Ovary (tissue), 9 donors: ENCODE results near the gene ZNF823. TPM values are rescaled to one million over a fixed set of nuclear protein-coding genes. Genes with fewer than 3 reads are reported as not detected.

Source experiments
- DNase-seq, 5 donors: peaks; one replicate each; pipeline ENCODE4 v3.0.0-alpha.2; 2019 to 2020
- H3K27ac ChIP-seq, 2 donors: fragments of 200-600 bp; one replicate each; pipeline versions ENCODE4 v1.5.1 to v1.8.0; 2019 to 2022
- H3K27me3 ChIP-seq: fragments of 200-600 bp; one replicate; pipeline ENCODE4 v1.8.0; 2022
- H3K36me3 ChIP-seq: fragments of 200-600 bp; sonication (generic); one replicate; pipeline ENCODE4 v1.5.1; 2019
- H3K4me1 ChIP-seq: one replicate; pipeline ENCODE4 v1.8.1; 2013; ENCODE audit warnings: mild to moderate bottlenecking, moderate library complexity; ENCODE audit not compliant: insufficient read depth
- H3K4me3 ChIP-seq: fragments of 200-600 bp; sonication (generic); one replicate; pipeline ENCODE4 v1.5.1; 2017
- H3K9me3 ChIP-seq, 2 donors: fragments of 200-600 bp in 1 of 2; sonication (generic) in 1 of 2; one replicate each; pipeline versions ENCODE4 v1.5.1 to v1.8.1; 2013 to 2019; ENCODE audit warnings: mild to moderate bottlenecking in 1 of 2, moderate library complexity in 1 of 2
- CTCF ChIP-seq, 3 donors: fragments of 450-650 bp in 2 of 3; fragments of 200-600 bp in 1 of 3; IDR thresholded peaks; one replicate each; pipeline versions ENCODE4 v1.5.1 to v1.8.0; 2016 to 2022; ENCODE audit warnings: antibody characterized with exemption in 3 of 3, mild to moderate bottlenecking in 1 of 3
- EP300 ChIP-seq: sonication (generic); formaldehyde crosslinking; IDR thresholded peaks from one replicate; pipeline ENCODE4 v1.6.1; 2017; ENCODE audit warnings: antibody characterized with exemption
- POLR2A ChIP-seq: fragments of 450-650 bp; IDR thresholded peaks from one replicate; pipeline ENCODE4 v1.6.1; 2017; ENCODE audit warnings: antibody characterized with exemption, mild to moderate bottlenecking, moderate library complexity
- WGBS, 3 donors: extraction: QIAGEN DNeasy Blood & Tissue Kit in 1 of 3; methylation state at CpG; one replicate each; pipeline versions ENCODE4 v1.1.5 to v1.1.7; 2013 to 2017; 5-methylcytosine and 5-hydroxymethylcytosine counted together
- intact Hi-C, 4 donors: fragments of 100-400 bp; cut with DNase I; formaldehyde crosslinking; loops; one replicate each; pipeline versions ENCODE4 v1.11.0 to v1.15.1; 2022 to 2023
- polyA plus RNA-seq, 2 donors: library from polyadenylated mRNA; stranded (reverse); fragments of 200-250 nt in 1 of 2; fragments of 350-450 nt in 1 of 2; fragmentation: Illumina TruSeq in 1 of 2; extraction: RNeasy Lipid Tissue Mini Kit (QIAGEN cat#74804) in 1 of 2; gene quantifications; one replicate each; pipeline ENCODE4 v1.2.3, GENCODE V29; 2013 to 2014
- total RNA-seq, 7 donors: library from RNA; depleted of rRNA in 2 of 7; stranded (reverse); fragments of >200 nt in 2 of 7; fragmentation: NEBNext Ultra II Directional in 3 of 7; extraction: Animal tissue kit (Norgen Biotek cat#: 25700) in 3 of 7; gene quantifications; one replicate each; pipeline versions ENCODE4 v1.1.0 to v1.2.4, GENCODE V29; 2016 to 2023
- donor health status: DM: no; HTN: no; CAD: no; lungs with moderate emphysema.
- donor health status: DM: no; HTN: no; CAD: no.
- donor health status: Bipolar disorder and iron deficiency.
- donor health status: DM: yes; HTN: yes; CAD: no.
- donor health status: DM: no; HTN: no; CAD: no.
- donor health status: DM: yes; HTN: yes; CAD: no.

ZNF823 gene
- total and polyA plus RNA-seq, 9 donors = 3.8 to 12.1 (median 8.3) TPM

GRCh38 chr19:11699931-11700794 is 38.6 kb downstream of the ZNF823 start:
- H3K27me3 ChIP-seq = no peaks in the 10 kb centered on the region
- no peak for TF ChIP-seq EP300
- no peak for TF ChIP-seq POLR2A
- peak in 2 of 3 donors; percentile 22 to 42 for TF ChIP-seq CTCF (IDR thresholded peaks at IDR 0.05)
- intact Hi-C loops = no loop called here
- H3K4me1 ChIP-seq = no peaks in the 10 kb centered on the region
- no peak overlapping the region for H3K27ac ChIP-seq
- no peak overlapping the region for H3K4me3 ChIP-seq
- no peaks in the 10 kb centered on the region for H3K9me3 ChIP-seq
- no peak for DNase-seq
- no peaks in the 10 kb centered on the region for H3K36me3 ChIP-seq
- WGBS, 3 donors = 65 to 67% (median 66%) methylated on average over 6 of the region's 6 CpGs

GRCh38 chr19:11698231-11698630 is 40.5 kb downstream of the ZNF823 start:
- Histone ChIP-seq H3K27ac (no peak overlapping the region), H3K4me3 (no peak overlapping the region), H3K36me3 (no peaks in the 10 kb centered on the region), H3K9me3 (no peaks in the 10 kb centered on the region), H3K4me1 (no peaks in the 10 kb centered on the region), H3K27me3 (no peaks in the 10 kb centered on the region)
- DNase-seq = no peak
- intact Hi-C loops = no loop called here
- 89 to 95% (median 94%) methylated on average over 6 of the region's 6 CpGs for WGBS, 3 donors
- TF ChIP-seq EP300 (no peak), CTCF (IDR thresholded peaks at IDR 0.05) (no peak), POLR2A (no peak)

- no peak for DNase-seq
- H3K27ac ChIP-seq = no peak overlapping the region
- no peaks in the 10 kb centered on the region for H3K4me1 ChIP-seq
- intact Hi-C loops = no loop called here
- no peaks in the 10 kb centered on the region for H3K9me3 ChIP-seq
- no peak overlapping the region for H3K4me3 ChIP-seq
- H3K36me3 ChIP-seq = no peaks in the 10 kb centered on the region
- TF ChIP-seq CTCF (IDR thresholded peaks at IDR 0.05) (no peak), POLR2A (no peak), EP300 (no peak)
- WGBS, 3 donors = 71 to 73% (median 72%) methylated on average over 6 of the region's 6 CpGs
- H3K27me3 ChIP-seq = no peaks in the 10 kb centered on the region
These were observed 41.4 kb downstream of the ZNF823 start for GRCh38 chr19:11697284-11697855.

- Histone ChIP-seq H3K9me3 (no peaks in the 10 kb centered on the region), H3K27ac (no peak overlapping the region), H3K4me1 (no peaks in the 10 kb centered on the region), H3K4me3 (peak overlapping the region; percentile 61), H3K36me3 (no peaks in the 10 kb centered on the region), H3K27me3 (no peaks in the 10 kb centered on the region)
- peak; percentile 92 to 96 (median 95) for DNase-seq
- 2 to 3% (median 2%) methylated on average over 47 to 61 of the region's 61 CpGs for WGBS, 3 donors
- intact Hi-C loops = no loop called here
- TF ChIP-seq CTCF (IDR thresholded peaks at IDR 0.05) (no peak), EP300 (no peak), POLR2A (no peak)
These were observed 44.0 kb downstream of the ZNF823 start for GRCh38 chr19:11694533-11695439.
